K562 (cell line): Measurements from ENCODE around the gene MGRN1. TPM values are rescaled to one million over a fixed set of nuclear protein-coding genes. Genes with fewer than 3 reads are reported as not detected.

ENCODE experiments used
- BDP1 ChIP-seq: IDR thresholded peaks from 3 replicates; pipeline ENCODE4 v1.6.1; 2011; ENCODE audit not compliant: insufficient read length, insufficient read depth
- BMI1 ChIP-seq: fragments of 150-350 bp; IDR thresholded peaks from 2 replicates; pipeline ENCODE4 v1.6.1; 2014; ENCODE audit warnings: low read length
- EP400 ChIP-seq: fragments of 450-650 bp; IDR thresholded peaks from 2 replicates; pipeline ENCODE4 v1.6.1; 2017; ENCODE audit warnings: antibody characterized with exemption, mild to moderate bottlenecking, moderate library complexity
- GTF2F1 ChIP-seq: IDR thresholded peaks from 2 replicates; pipeline ENCODE4 v1.6.1; 2011; ENCODE audit warnings: low read depth, low read length, improper control_type of control experiment
- HEY1 ChIP-seq: fragments of 250-450 bp; sonication (Bioruptor Pico); IDR thresholded peaks from 2 replicates; pipeline ENCODE4 v1.5.0; 2020; ENCODE audit warnings: mild to moderate bottlenecking, moderate library complexity, borderline replicate concordance
- JUNB ChIP-seq: fragments of 450-650 bp; formaldehyde crosslinking; conservative IDR thresholded peaks from 2 replicates; pipeline ENCODE4 v1.4.0; 2020; ENCODE audit warnings: mild to moderate bottlenecking
- LCOR ChIP-seq: sonication (generic); formaldehyde crosslinking; IDR thresholded peaks from 2 replicates; pipeline ENCODE4 v1.8.0; 2022; ENCODE audit warnings: mild to moderate bottlenecking, missing genetic modification reagents
- MCM2 ChIP-seq: fragments of 450-650 bp; IDR thresholded peaks from 2 replicates; pipeline ENCODE4 v1.6.1; 2017; ENCODE audit warnings: low read depth, mild to moderate bottlenecking
- NFRKB ChIP-seq: fragments of 450-650 bp; IDR thresholded peaks from 2 replicates; pipeline ENCODE4 v1.6.1; 2016; ENCODE audit warnings: low read depth
- SREBF2 ChIP-seq: sonication (generic); formaldehyde crosslinking; IDR thresholded peaks from 2 replicates; pipeline ENCODE4 v1.4.0; 2020; ENCODE audit warnings: mild to moderate bottlenecking, missing genetic modification reagents
- SUPT5H ChIP-seq: fragments of 450-650 bp; IDR thresholded peaks from 2 replicates; pipeline ENCODE4 v1.6.1; 2016
- ZEB2 ChIP-seq: fragments of 450-650 bp; IDR thresholded peaks from 2 replicates; pipeline ENCODE4 v1.6.1; 2016
- ZNF134 ChIP-seq: fragments of 250-450 bp; sonication (Bioruptor Pico); conservative IDR thresholded peaks from 2 replicates; pipeline ENCODE4 v1.4.0; 2020
- polyA plus RNA-seq, 8 experiments: library from polyadenylated mRNA; depleted of rRNA in 4 of 8; stranded (reverse) in 5 of 8; unstranded in 3 of 8; fragments of >200 nt; fragmentation: Nextera tagmentation in 2 of 8; fragmentation: Illumina TruSeq in 1 of 8; extraction: Ambion mirVana in 2 of 8; extraction: Trizol in 1 of 8; gene quantifications; 2 replicates each; pipeline versions ENCODE4 v1.2.1 to v1.2.3, GENCODE V29; 2011 to 2014; ENCODE audit warnings: inconsistent platforms in 1 of 8, missing spikeins in 1 of 8
- total RNA-seq, 7 experiments: library from RNA; depleted of rRNA in 6 of 7; stranded (reverse); fragments of >200 nt in 6 of 7; fragmentation: Illumina TruSeq in 2 of 7; extraction: Trizol in 2 of 7; gene quantifications; 2 replicates each; pipeline versions ENCODE4 v1.2.1 to v1.2.3, GENCODE V29; 2011 to 2021; ENCODE audit warnings: low replicate concordance in 1 of 7
- TF ChIP-seq, protein P1 (sequence below), 2 experiments: IDR thresholded peaks; 2 replicates each; pipeline ENCODE4 v1.6.1; 2012; ENCODE audit warnings: improper control_type of control experiment in 2 of 2, low read depth in 2 of 2, low read length in 2 of 2, borderline replicate concordance in 1 of 2
- TF ChIP-seq, protein P2 (sequence below): fragments of 250-450 bp; sonication (Bioruptor Pico); IDR thresholded peaks from 2 replicates; pipeline ENCODE4 v1.8.0; 2022; ENCODE audit warnings: moderate library complexity, mild to moderate bottlenecking, inconsistent platforms
- TF ChIP-seq, protein P3 (sequence below): fragments of 250-450 bp; sonication (Bioruptor Pico); IDR thresholded peaks from 2 replicates; pipeline ENCODE4 v1.5.0; 2020; ENCODE audit warnings: mild to moderate bottlenecking, borderline replicate concordance
- TF ChIP-seq, protein P4 (sequence below): fragments of 450-650 bp; formaldehyde crosslinking; IDR thresholded peaks from 2 replicates; pipeline ENCODE4 v1.4.0; 2020; ENCODE audit warnings: mild to moderate bottlenecking, moderate library complexity
- TF ChIP-seq, protein P5 (sequence below): sonication (generic); formaldehyde crosslinking; IDR thresholded peaks from 2 replicates; pipeline ENCODE4 v1.9.0; 2022; ENCODE audit warnings: mild to moderate bottlenecking, missing genetic modification reagents
- TF ChIP-seq, protein P6 (sequence below), 2 experiments: fragments of 450-650 bp in 1 of 2; sonication (generic) in 1 of 2; formaldehyde crosslinking in 1 of 2; IDR thresholded peaks in 1 of 2; conservative IDR thresholded peaks in 1 of 2; 2 replicates each; pipeline versions ENCODE4 v1.6.1 to v1.8.1; 2016 to 2023; ENCODE audit warnings: mild to moderate bottlenecking in 2 of 2, moderate library complexity in 2 of 2, inconsistent platforms in 1 of 2, missing genetic modification reagents in 1 of 2

MGRN1 gene
- total and polyA plus RNA-seq, 9 of the 15 experiments (the other 6 are each of a cell fraction or from before 2014, with no cell fraction given) = 0.15 to 37.9 (median 6.0) TPM

DNA sequence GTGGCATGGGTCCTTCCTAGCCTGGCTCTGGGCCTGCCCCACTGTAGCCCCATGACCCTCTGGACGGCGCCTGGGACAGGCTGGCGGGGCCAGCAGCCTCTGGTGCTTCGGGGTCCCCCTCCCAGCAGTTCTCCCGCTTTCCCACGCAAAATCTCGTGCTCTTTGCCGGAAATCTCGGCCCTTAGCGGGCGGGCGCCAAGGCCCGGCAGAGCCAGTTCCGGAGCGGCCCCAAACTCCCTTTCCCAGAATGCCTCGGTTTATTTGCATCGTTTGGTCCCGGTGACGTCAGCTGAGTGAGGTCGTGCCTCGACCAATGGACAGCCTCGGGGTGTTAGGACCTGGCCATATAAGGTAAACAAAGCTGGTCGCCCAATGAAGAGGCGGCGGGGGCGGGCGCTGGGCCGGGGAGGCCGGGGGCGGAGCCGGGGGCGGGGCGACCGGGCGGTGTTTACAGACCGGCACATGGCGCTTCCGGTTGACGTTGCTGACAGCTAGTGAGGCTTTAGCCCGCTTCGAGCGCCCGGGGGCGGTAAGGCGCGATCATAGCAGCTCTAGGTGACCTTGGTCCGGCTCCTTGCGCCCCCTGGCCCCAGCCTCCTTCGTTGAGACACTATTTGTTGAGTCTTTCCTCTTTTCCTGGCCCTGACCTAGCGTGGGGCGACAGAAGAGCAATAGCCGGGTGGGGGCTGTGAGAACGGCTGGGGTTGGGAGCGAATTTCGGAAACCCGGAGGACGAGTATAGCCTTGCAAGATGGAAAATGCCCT, 8.4 kb upstream of the MGRN1 start (continued):
- no peak for TF ChIP-seq BDP1
- TF ChIP-seq SUPT5H = peak; percentile 61
- TF ChIP-seq, protein P1, sequence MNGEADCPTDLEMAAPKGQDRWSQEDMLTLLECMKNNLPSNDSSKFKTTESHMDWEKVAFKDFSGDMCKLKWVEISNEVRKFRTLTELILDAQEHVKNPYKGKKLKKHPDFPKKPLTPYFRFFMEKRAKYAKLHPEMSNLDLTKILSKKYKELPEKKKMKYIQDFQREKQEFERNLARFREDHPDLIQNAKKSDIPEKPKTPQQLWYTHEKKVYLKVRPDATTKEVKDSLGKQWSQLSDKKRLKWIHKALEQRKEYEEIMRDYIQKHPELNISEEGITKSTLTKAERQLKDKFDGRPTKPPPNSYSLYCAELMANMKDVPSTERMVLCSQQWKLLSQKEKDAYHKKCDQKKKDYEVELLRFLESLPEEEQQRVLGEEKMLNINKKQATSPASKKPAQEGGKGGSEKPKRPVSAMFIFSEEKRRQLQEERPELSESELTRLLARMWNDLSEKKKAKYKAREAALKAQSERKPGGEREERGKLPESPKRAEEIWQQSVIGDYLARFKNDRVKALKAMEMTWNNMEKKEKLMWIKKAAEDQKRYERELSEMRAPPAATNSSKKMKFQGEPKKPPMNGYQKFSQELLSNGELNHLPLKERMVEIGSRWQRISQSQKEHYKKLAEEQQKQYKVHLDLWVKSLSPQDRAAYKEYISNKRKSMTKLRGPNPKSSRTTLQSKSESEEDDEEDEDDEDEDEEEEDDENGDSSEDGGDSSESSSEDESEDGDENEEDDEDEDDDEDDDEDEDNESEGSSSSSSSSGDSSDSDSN (IDR thresholded peaks at IDR 0.05; ENCODE audit: borderline replicate concordance in 1 of 2, low read depth in 2 of 2, low read length in 2 of 2) = peak; percentile 58 to 70; a peak in 1 of 4 replicates
- TF ChIP-seq MCM2 = no peak
- no peak for TF ChIP-seq GTF2F1
- TF ChIP-seq ZNF134 (CRISPR knock-in tag) = no peak
- TF ChIP-seq, protein P2, sequence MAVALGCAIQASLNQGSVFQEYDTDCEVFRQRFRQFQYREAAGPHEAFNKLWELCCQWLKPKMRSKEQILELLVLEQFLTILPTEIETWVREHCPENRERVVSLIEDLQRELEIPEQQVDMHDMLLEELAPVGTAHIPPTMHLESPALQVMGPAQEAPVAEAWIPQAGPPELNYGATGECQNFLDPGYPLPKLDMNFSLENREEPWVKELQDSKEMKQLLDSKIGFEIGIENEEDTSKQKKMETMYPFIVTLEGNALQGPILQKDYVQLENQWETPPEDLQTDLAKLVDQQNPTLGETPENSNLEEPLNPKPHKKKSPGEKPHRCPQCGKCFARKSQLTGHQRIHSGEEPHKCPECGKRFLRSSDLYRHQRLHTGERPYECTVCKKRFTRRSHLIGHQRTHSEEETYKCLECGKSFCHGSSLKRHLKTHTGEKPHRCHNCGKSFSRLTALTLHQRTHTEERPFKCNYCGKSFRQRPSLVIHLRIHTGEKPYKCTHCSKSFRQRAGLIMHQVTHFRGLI = no peak
- no peak for TF ChIP-seq HEY1 (CRISPR knock-in tag)
- no peak for TF ChIP-seq SREBF2 (CRISPR knock-in tag)
- TF ChIP-seq NFRKB = no peak; the same call in 1 of the 2 replicates
- TF ChIP-seq, protein P3, sequence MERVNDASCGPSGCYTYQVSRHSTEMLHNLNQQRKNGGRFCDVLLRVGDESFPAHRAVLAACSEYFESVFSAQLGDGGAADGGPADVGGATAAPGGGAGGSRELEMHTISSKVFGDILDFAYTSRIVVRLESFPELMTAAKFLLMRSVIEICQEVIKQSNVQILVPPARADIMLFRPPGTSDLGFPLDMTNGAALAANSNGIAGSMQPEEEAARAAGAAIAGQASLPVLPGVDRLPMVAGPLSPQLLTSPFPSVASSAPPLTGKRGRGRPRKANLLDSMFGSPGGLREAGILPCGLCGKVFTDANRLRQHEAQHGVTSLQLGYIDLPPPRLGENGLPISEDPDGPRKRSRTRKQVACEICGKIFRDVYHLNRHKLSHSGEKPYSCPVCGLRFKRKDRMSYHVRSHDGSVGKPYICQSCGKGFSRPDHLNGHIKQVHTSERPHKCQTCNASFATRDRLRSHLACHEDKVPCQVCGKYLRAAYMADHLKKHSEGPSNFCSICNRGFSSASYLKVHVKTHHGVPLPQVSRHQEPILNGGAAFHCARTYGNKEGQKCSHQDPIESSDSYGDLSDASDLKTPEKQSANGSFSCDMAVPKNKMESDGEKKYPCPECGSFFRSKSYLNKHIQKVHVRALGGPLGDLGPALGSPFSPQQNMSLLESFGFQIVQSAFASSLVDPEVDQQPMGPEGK (CRISPR knock-in tag) = peak; percentile 53; the same call in 1 of the 2 replicates
- TF ChIP-seq, protein P4, sequence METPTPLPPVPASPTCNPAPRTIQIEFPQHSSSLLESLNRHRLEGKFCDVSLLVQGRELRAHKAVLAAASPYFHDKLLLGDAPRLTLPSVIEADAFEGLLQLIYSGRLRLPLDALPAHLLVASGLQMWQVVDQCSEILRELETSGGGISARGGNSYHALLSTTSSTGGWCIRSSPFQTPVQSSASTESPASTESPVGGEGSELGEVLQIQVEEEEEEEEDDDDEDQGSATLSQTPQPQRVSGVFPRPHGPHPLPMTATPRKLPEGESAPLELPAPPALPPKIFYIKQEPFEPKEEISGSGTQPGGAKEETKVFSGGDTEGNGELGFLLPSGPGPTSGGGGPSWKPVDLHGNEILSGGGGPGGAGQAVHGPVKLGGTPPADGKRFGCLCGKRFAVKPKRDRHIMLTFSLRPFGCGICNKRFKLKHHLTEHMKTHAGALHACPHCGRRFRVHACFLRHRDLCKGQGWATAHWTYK = no peak
- peak; percentile 40; the same call in 1 of the 2 replicates for TF ChIP-seq LCOR (CRISPR knock-in tag)
- TF ChIP-seq EP400 = peak; percentile 88
- no peak for TF ChIP-seq ZEB2
- TF ChIP-seq, protein P5, sequence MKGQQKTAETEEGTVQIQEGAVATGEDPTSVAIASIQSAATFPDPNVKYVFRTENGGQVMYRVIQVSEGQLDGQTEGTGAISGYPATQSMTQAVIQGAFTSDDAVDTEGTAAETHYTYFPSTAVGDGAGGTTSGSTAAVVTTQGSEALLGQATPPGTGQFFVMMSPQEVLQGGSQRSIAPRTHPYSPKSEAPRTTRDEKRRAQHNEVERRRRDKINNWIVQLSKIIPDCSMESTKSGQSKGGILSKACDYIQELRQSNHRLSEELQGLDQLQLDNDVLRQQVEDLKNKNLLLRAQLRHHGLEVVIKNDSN (CRISPR knock-in tag) = no peak
- no peak for TF ChIP-seq BMI1
- no peak for TF ChIP-seq JUNB (CRISPR knock-in tag)
- TF ChIP-seq, protein P6, sequence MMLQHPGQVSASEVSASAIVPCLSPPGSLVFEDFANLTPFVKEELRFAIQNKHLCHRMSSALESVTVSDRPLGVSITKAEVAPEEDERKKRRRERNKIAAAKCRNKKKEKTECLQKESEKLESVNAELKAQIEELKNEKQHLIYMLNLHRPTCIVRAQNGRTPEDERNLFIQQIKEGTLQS (IDR thresholded peaks at IDR 0.05) = peak; percentile 93
- TF ChIP-seq, protein P6 (CRISPR knock-in tag; conservative IDR thresholded peaks at IDR 0.05) = no peak
